ENCODE results near the gene CDT1. TPM values are rescaled to one million over a fixed set of nuclear protein-coding genes. Genes with fewer than 3 reads are reported as not detected.
A peak's percentile ranks its signal among the peaks of the same experiment; 100 is the strongest.

The CDT1 gene
- total and polyA plus RNA-seq, 2 experiments from 2014 or later: 5.1 to 5.2 TPM

DNA sequence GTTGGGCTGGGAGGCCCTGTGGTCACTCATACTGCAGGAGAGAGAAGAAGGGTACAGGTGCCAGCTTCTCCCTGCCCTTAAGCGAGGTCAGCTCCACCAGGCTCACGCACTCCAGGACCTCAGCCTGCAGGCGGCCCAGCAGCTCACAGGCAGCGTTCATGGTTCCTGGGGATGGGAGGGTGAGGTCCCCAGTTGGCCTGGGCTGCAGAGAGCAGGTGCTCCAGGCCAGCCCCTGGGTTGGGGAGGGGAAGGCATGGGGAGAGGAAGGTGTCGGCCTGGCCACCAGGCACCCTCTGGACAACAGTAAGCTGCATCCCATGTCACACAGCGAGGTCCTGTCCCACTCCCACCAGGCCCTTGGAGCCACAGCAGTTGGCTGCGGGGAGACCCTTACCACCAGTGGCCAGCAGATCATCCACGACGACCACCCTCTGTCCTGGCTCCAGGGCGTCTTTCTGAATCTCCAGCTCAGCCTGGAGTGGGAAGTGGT, 6.1 kb downstream of the CDT1 start:
- H4K20me1 ChIP-seq (ENCODE audit: insufficient read depth, poor library complexity, severe bottlenecking): peaks cover 6% of the 10 kb centered on the region
- no peak overlapping the region for H2AFZ ChIP-seq
- H3K4me2 ChIP-seq: peak overlapping the region; percentile 89
- WGBS (ENCODE audit: low lambda C conversion rate, missing lambda C conversion rate): 89% methylated on average over 10 of the region's 10 CpGs
- H3K9me2 ChIP-seq (replicated peaks; ENCODE audit: insufficient read depth): no peaks in the 10 kb centered on the region
- H3K9me3 ChIP-seq (ENCODE audit: low read depth): no peaks in the 10 kb centered on the region
- peaks cover 20% of the 10 kb centered on the region for H3K4me1 ChIP-seq (ENCODE audit: insufficient read depth)
- no peak for DNase-seq (ENCODE audit: low spot score)
- no peaks in the 10 kb centered on the region for H3K36me3 ChIP-seq (replicated peaks; ENCODE audit: insufficient read depth, low read depth)
- H3K79me2 ChIP-seq: peaks cover 21% of the 10 kb centered on the region
- TF ChIP-seq EZH2 (IDR thresholded peaks at IDR 0.05; ENCODE audit: borderline replicate concordance): no peak
- TF ChIP-seq CTCF (IDR thresholded peaks at IDR 0.05; ENCODE audit: poor library complexity): no peak
- TF ChIP-seq EZH2phosphoT487 (IDR thresholded peaks at IDR 0.05; ENCODE audit: low read depth, severe bottlenecking, unreplicated experiment): no peak
- H3K4me3 ChIP-seq: no peak overlapping the region
- H3K27ac ChIP-seq: no peak overlapping the region
- no peaks in the 10 kb centered on the region for H3K27me3 ChIP-seq

- Histone ChIP-seq H3K4me3 (peak overlapping the region; percentile 73), H2AFZ (no peak overlapping the region), H3K9me3 (ENCODE audit: low read depth) (no peaks in the 10 kb centered on the region), H3K79me2 (peaks cover 15% of the 10 kb centered on the region), H3K27me3 (no peaks in the 10 kb centered on the region), H3K27ac (peak overlapping the region; percentile 92), H3K36me3 (replicated peaks; ENCODE audit: insufficient read depth, low read depth) (no peaks in the 10 kb centered on the region), H3K4me1 (ENCODE audit: insufficient read depth) (peaks cover 17% of the 10 kb centered on the region), H4K20me1 (ENCODE audit: insufficient read depth, poor library complexity, severe bottlenecking) (peaks cover 6% of the 10 kb centered on the region), H3K9me2 (replicated peaks; ENCODE audit: insufficient read depth) (no peaks in the 10 kb centered on the region), H3K4me2 (peak overlapping the region; percentile 89)
- WGBS (ENCODE audit: low lambda C conversion rate, missing lambda C conversion rate): 56% methylated on average over 12 of the region's 12 CpGs
- no peak for DNase-seq (ENCODE audit: low spot score)
- no peak for TF ChIP-seq EZH2phosphoT487 (IDR thresholded peaks at IDR 0.05; ENCODE audit: low read depth, severe bottlenecking, unreplicated experiment)
- TF ChIP-seq EZH2 (IDR thresholded peaks at IDR 0.05; ENCODE audit: borderline replicate concordance): no peak
- TF ChIP-seq CTCF (IDR thresholded peaks at IDR 0.05; ENCODE audit: poor library complexity): no peak
Observed at GRCh38 chr16:88810166-88810911, 6.8 kb downstream of the CDT1 start.

GRCh38 chr16:88810912-88811768, 7.6 kb downstream of the CDT1 start:
- Histone ChIP-seq H3K27ac (peak overlapping the region; percentile 92), H4K20me1 (ENCODE audit: insufficient read depth, poor library complexity, severe bottlenecking) (peaks cover 6% of the 10 kb centered on the region), H3K4me1 (ENCODE audit: insufficient read depth) (peaks cover 17% of the 10 kb centered on the region), H3K36me3 (replicated peaks; ENCODE audit: insufficient read depth, low read depth) (no peaks in the 10 kb centered on the region), H3K27me3 (no peaks in the 10 kb centered on the region), H3K4me3 (peak overlapping the region; percentile 73), H2AFZ (peak overlapping the region; percentile 30), H3K79me2 (peaks cover 13% of the 10 kb centered on the region), H3K9me2 (replicated peaks; ENCODE audit: insufficient read depth) (no peaks in the 10 kb centered on the region), H3K9me3 (ENCODE audit: low read depth) (no peaks in the 10 kb centered on the region), H3K4me2 (peak overlapping the region; percentile 89)
- TF ChIP-seq EZH2 (IDR thresholded peaks at IDR 0.05; ENCODE audit: borderline replicate concordance) (no peak), EZH2phosphoT487 (IDR thresholded peaks at IDR 0.05; ENCODE audit: low read depth, severe bottlenecking, unreplicated experiment) (no peak), CTCF (IDR thresholded peaks at IDR 0.05; ENCODE audit: poor library complexity) (no peak)
- WGBS (ENCODE audit: low lambda C conversion rate, missing lambda C conversion rate): 5% methylated on average over 45 of the region's 65 CpGs
- peak; percentile 93 for DNase-seq (ENCODE audit: low spot score)
